OCI-M2 (cell line): ENCODE data around the gene XPR1.

Source experiments
- DNase-seq: peaks from one replicate; lab custom pipeline; 2025; ENCODE audit not compliant: unreplicated experiment; lab: John Stamatoyannopoulos, UW

Gene XPR1

GRCh38 chr1:180884588-180885300 lies 252.9 kb downstream of the XPR1 start:
- DNase-seq = no peak

- DNase-seq = no peak
These were observed 254.5 kb downstream of the XPR1 start for GRCh38 chr1:180886338-180886737.

GRCh38 chr1:180887841-180888240 lies 256.0 kb downstream of the XPR1 start:
- no peak for DNase-seq

- no peak for DNase-seq
These were observed 257.0 kb downstream of the XPR1 start for GRCh38 chr1:180888870-180889269.

- no peak for DNase-seq
These were observed 257.5 kb downstream of the XPR1 start for GRCh38 chr1:180889325-180889724.

- no peak for DNase-seq
These were observed 260.4 kb downstream of the XPR1 start for GRCh38 chr1:180892272-180892671.

GRCh38 chr1:180892675-180893074 lies 260.9 kb downstream of the XPR1 start:
- no peak for DNase-seq

GRCh38 chr1:180893614-180894013 lies 261.8 kb downstream of the XPR1 start:
- DNase-seq = no peak

- no peak for DNase-seq
These were observed 264.3 kb downstream of the XPR1 start for GRCh38 chr1:180896161-180896560.

- no peak for DNase-seq
These were observed 266.8 kb downstream of the XPR1 start for GRCh38 chr1:180898441-180899219.

- no peak for DNase-seq
These were observed 267.4 kb downstream of the XPR1 start for GRCh38 chr1:180899262-180899661.

GRCh38 chr1:180901076-180901990 lies 269.5 kb downstream of the XPR1 start:
- DNase-seq = no peak

GRCh38 chr1:180902541-180902940 lies 270.7 kb downstream of the XPR1 start:
- DNase-seq = no peak

- no peak for DNase-seq
These were observed 274.1 kb downstream of the XPR1 start for GRCh38 chr1:180905927-180906326.

GRCh38 chr1:180906511-180906910 lies 274.7 kb downstream of the XPR1 start:
- no peak for DNase-seq

- DNase-seq = no peak
These were observed 275.7 kb downstream of the XPR1 start for GRCh38 chr1:180907313-180908055.

- DNase-seq = no peak
These were observed 276.4 kb downstream of the XPR1 start for GRCh38 chr1:180908074-180908765.

GRCh38 chr1:180909005-180909414 lies 277.2 kb downstream of the XPR1 start:
- DNase-seq = no peak

GRCh38 chr1:180909462-180909976 lies 277.7 kb downstream of the XPR1 start:
- no peak for DNase-seq

- no peak for DNase-seq
These were observed 279.9 kb downstream of the XPR1 start for GRCh38 chr1:180911640-180912191.
